Neutrophil (primary cell): ENCODE measurements around the gene CDK9.
A peak's percentile ranks its signal among the peaks of the same experiment; 100 is the strongest.

Experiments used
- H3K27ac ChIP-seq: fragments of 200-600 bp; sonication (generic); 2 replicates; pipeline ENCODE4 v1.5.1; 2016; ENCODE audit warnings: mild to moderate bottlenecking, moderate library complexity
- H3K27me3 ChIP-seq: fragments of 200-600 bp; sonication (generic); 2 replicates; pipeline ENCODE4 v1.6.0; 2016; ENCODE audit warnings: mild to moderate bottlenecking
- H3K36me3 ChIP-seq: fragments of 200-600 bp; sonication (generic); 2 replicates; pipeline ENCODE4 v1.5.1; 2017
- H3K4me1 ChIP-seq, 2 experiments: fragments of 200-600 bp in 1 of 2; sonication (generic) in 1 of 2; 1 replicate in 1 of 2; 2 replicates in 1 of 2; pipeline versions ENCODE4 v1.5.1 to v1.6.1; 2013 to 2016; ENCODE audit warnings: low read depth in 1 of 2, low read length in 1 of 2, mild to moderate bottlenecking in 1 of 2, moderate library complexity in 1 of 2; ENCODE audit not compliant: control insufficient read depth in 1 of 2, insufficient read depth in 1 of 2
- H3K4me3 ChIP-seq, 2 experiments: fragments of 200-600 bp in 1 of 2; sonication (generic) in 1 of 2; 1 replicate in 1 of 2; 2 replicates in 1 of 2; pipeline ENCODE4 v1.5.1; 2013 to 2016; ENCODE audit warnings: low read depth in 1 of 2, low read length in 1 of 2, mild to moderate bottlenecking in 1 of 2, moderate library complexity in 1 of 2
- H3K9me3 ChIP-seq: fragments of 200-600 bp; sonication (generic); 2 replicates; pipeline ENCODE4 v1.5.1; 2016
- TF ChIP-seq, protein P1 (sequence below): fragments of 200-600 bp; sonication (generic); IDR thresholded peaks from 2 replicates; pipeline ENCODE4 v1.5.1; 2016; ENCODE audit warnings: antibody characterized with exemption

Gene CDK9

DNA sequence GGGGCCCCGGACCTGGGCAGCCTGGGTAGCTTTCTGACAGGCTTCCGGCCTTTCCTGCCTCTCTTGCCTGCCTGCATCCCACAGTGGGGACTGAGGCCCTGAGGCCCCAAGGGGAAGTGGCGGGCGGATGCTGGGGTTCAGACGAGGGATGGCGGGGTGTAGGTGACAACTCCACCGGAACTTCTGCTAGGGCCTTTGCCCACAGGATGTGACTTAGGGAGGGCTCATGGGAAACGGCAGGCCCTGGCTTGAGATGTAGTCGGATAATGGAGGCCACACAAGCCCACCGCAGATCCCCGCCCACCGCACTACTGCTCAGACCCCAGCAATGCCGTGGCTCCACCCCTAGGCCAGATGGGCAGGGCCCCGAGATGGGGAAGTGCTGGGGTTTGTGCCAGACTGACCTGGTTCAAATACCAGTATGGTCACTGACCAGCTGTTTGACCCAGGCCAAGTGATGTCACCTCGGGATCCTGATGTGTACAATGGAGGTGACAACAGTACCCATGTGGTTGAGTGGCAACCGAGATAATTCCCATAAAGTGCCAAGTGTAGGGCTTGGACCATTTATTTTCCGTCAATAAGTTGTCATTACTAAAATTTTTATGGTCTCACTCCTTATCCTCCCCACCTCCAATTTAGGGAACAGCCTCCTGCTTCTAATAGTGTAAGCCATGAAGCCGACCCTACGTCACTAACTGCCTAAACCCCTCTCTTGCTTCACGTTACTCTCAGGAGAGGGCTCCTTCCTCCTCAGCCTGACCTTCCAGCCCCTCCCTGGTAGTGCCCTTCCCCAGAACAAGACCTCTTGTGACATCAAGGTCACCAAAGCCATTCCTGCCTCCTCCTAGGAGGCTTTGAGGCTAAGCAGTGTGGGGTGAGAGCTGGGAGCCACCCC is 2.5 kb upstream of the CDK9 start:
- Histone ChIP-seq H3K4me1 (peaks cover 79 to 80% of the 10 kb centered on the region in 2 experiments), H3K9me3 (no peaks in the 10 kb centered on the region), H3K4me3 (peak overlapping the region; percentile 79 to 97), H3K27me3 (no peaks in the 10 kb centered on the region), H3K27ac (peak overlapping the region; percentile 90), H3K36me3 (peaks cover 16% of the 10 kb centered on the region)
- TF ChIP-seq, protein P1, sequence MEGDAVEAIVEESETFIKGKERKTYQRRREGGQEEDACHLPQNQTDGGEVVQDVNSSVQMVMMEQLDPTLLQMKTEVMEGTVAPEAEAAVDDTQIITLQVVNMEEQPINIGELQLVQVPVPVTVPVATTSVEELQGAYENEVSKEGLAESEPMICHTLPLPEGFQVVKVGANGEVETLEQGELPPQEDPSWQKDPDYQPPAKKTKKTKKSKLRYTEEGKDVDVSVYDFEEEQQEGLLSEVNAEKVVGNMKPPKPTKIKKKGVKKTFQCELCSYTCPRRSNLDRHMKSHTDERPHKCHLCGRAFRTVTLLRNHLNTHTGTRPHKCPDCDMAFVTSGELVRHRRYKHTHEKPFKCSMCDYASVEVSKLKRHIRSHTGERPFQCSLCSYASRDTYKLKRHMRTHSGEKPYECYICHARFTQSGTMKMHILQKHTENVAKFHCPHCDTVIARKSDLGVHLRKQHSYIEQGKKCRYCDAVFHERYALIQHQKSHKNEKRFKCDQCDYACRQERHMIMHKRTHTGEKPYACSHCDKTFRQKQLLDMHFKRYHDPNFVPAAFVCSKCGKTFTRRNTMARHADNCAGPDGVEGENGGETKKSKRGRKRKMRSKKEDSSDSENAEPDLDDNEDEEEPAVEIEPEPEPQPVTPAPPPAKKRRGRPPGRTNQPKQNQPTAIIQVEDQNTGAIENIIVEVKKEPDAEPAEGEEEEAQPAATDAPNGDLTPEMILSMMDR = peak; percentile 43

DNA sequence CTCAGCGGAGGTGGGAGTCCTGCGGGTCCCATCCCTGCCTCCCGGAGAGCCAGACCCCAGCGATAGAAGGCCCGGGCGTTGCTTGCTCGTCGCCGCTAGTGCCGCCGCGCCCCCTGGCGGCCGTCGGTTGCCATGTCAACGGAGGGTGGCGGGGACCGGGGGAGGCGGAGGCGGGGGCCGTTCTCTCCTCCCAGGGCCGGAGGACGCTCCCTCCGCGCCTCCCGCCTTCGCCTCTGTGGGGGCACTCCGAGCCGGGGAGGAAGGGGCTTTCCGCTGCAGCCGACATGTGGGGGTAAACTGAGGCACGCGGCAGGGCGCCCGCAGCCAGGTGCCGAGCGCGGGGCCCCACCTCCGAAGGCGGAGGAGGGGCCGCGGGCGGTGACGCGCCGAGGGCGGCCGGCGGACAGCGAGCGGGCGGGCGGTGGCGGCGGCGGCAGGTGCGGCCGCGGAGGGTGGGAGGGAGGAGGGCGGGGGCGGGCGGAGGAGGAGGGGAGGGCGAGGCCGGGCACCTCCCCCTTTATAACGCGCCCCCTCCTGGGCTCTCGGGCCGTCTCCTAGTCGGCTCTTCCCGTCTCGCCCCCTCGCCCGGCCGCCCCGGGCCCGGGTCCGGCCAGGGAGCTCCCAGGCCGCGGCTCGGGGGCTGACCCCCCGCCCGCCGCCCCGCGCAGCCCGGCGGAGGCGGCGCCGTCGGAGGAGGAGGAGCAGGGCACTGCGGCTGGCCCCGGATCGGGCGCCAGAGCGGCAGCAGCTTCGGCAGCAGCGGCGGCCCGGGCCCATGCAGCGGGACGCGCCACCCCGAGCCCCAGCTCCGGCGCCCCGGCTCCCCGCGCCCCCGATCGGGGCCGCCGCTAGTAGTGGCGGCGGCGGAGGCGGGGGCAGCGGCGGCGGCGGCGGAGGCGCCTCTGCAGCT is 556 bp upstream of the CDK9 start:
- H3K36me3 ChIP-seq = peaks cover 36% of the 10 kb centered on the region
- peaks cover 62 to 63% of the 10 kb centered on the region in 2 experiments for H3K4me1 ChIP-seq
- peak overlapping the region; percentile 90 for H3K27ac ChIP-seq
- no peaks in the 10 kb centered on the region for H3K9me3 ChIP-seq
- TF ChIP-seq, protein P1 = peak; percentile 99
- H3K27me3 ChIP-seq = no peaks in the 10 kb centered on the region
- H3K4me3 ChIP-seq = peak overlapping the region; percentile 79 to 97

DNA sequence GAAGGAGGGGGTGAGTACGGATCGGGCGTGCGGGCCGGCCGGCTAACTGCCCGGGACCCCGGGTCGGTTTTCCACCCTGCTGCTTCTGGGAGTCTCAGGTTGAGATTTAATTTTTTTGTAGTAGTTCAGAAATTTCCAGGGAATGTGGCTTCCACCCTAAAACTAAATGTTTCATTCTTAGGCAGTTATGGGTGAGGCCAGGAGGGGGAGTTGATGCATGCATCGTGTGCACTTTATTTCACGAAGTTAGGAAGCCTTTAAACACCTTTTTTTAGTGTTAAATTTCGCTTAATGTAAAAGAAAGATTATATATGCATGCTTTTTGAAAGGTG is 905 bp downstream of the CDK9 start:
- TF ChIP-seq, protein P1 = no peak
- no peaks in the 10 kb centered on the region for H3K9me3 ChIP-seq
- no peaks in the 10 kb centered on the region for H3K27me3 ChIP-seq
- H3K4me3 ChIP-seq = peak overlapping the region; percentile 79 to 97
- peaks cover 50% of the 10 kb centered on the region for H3K36me3 ChIP-seq
- H3K27ac ChIP-seq = peak overlapping the region; percentile 90
- peaks cover 48% of the 10 kb centered on the region in 2 experiments for H3K4me1 ChIP-seq

GRCh38 chr9:127788337-127789011 is 2.6 kb downstream of the CDK9 start:
- no peak overlapping the region for H3K4me3 ChIP-seq
- TF ChIP-seq, protein P1 = no peak
- peaks cover 67% of the 10 kb centered on the region for H3K36me3 ChIP-seq
- no peaks in the 10 kb centered on the region for H3K9me3 ChIP-seq
- peaks cover 31% of the 10 kb centered on the region in 2 experiments for H3K4me1 ChIP-seq
- H3K27ac ChIP-seq = no peak overlapping the region
- H3K27me3 ChIP-seq = no peaks in the 10 kb centered on the region

DNA sequence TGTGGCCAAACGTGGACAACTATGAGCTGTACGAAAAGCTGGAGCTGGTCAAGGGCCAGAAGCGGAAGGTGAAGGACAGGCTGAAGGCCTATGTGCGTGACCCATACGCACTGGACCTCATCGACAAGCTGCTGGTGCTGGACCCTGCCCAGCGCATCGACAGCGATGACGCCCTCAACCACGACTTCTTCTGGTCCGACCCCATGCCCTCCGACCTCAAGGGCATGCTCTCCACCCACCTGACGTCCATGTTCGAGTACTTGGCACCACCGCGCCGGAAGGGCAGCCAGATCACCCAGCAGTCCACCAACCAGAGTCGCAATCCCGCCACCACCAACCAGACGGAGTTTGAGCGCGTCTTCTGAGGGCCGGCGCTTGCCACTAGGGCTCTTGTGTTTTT is 3.3 kb downstream of the CDK9 start:
- no peak overlapping the region for H3K4me3 ChIP-seq
- no peak overlapping the region for H3K27ac ChIP-seq
- no peaks in the 10 kb centered on the region for H3K9me3 ChIP-seq
- H3K4me1 ChIP-seq = peaks cover 24% of the 10 kb centered on the region in 2 experiments
- H3K36me3 ChIP-seq = peaks cover 72% of the 10 kb centered on the region
- TF ChIP-seq, protein P1 = no peak
- no peaks in the 10 kb centered on the region for H3K27me3 ChIP-seq
